Hematopoietic multipotent progenitor cell treated with erythropoietin and hydrocortisone succinate and interleukin-3 and kit ligand, for 8 days (in vitro differentiated cells): ENCODE data around the gene CDH16.
A peak's percentile ranks its signal among the peaks of the same experiment; 100 is the strongest.
"Not testable (repeated sequence)": the region's sequence is repeated elsewhere in the genome, so short reads cannot be mapped to it uniquely, and the experiment has no call there.

ENCODE experiments used
- DNase-seq: peaks from one replicate; pipeline ENCODE4 v3.0.0-alpha.2; 2015

CDH16 gene

GRCh38 chr16:66908116-66908515, 10.6 kb downstream of the CDH16 start:
- no peak for DNase-seq

GRCh38 chr16:66906916-66907836, 11.5 kb downstream of the CDH16 start:
- no peak for DNase-seq

GRCh38 chr16:66905633-66906539, 12.8 kb downstream of the CDH16 start:
- DNase-seq, result peak; percentile 97

- DNase-seq, result no peak
These were observed 13.6 kb downstream of the CDH16 start for GRCh38 chr16:66904846-66905632.

- no peak for DNase-seq
These were observed 14.2 kb downstream of the CDH16 start for GRCh38 chr16:66904428-66904845.

GRCh38 chr16:66903544-66904427, 14.9 kb downstream of the CDH16 start:
- DNase-seq, result peak; percentile 71

- peak; percentile 43 for DNase-seq
These were observed 15.8 kb downstream of the CDH16 start for GRCh38 chr16:66902648-66903543.

GRCh38 chr16:66901626-66902025, 17.1 kb downstream of the CDH16 start:
- no peak for DNase-seq

- no peak for DNase-seq
These were observed 17.8 kb downstream of the CDH16 start for GRCh38 chr16:66900721-66901441.

GRCh38 chr16:66899945-66900710, 18.6 kb downstream of the CDH16 start:
- peak; percentile 91 for DNase-seq

GRCh38 chr16:66899310-66899944, 19.3 kb downstream of the CDH16 start:
- DNase-seq, result peak; percentile 35

- DNase-seq, result no peak
These were observed 19.8 kb downstream of the CDH16 start for GRCh38 chr16:66898933-66899309.

- no peak for DNase-seq
These were observed 20.5 kb downstream of the CDH16 start for GRCh38 chr16:66898207-66898606.

GRCh38 chr16:66896682-66897081, 22.0 kb downstream of the CDH16 start:
- DNase-seq, result not testable (repeated sequence)

GRCh38 chr16:66895999-66896398, 22.7 kb downstream of the CDH16 start:
- no peak for DNase-seq

GRCh38 chr16:66895689-66895979, 23.1 kb downstream of the CDH16 start:
- DNase-seq, result no peak

- peak; percentile 80 for DNase-seq
These were observed 23.6 kb downstream of the CDH16 start for GRCh38 chr16:66894948-66895688.

- DNase-seq, result no peak
These were observed 24.6 kb downstream of the CDH16 start for GRCh38 chr16:66894055-66894454.
